OCI-LY7 (cell line): Measurements from ENCODE around the gene EPHA6. TPM values are rescaled to one million over a fixed set of nuclear protein-coding genes. Genes with fewer than 3 reads are reported as not detected.

Source experiments
- BruUV-seq: library from RNA; stranded (reverse); fragments of 400-500 nt; replicated peaks from 2 replicates; lab custom pipeline; 2021; lab: Mats Ljungman, UMichigan
- CTCF ChIA-PET: fragments of 300-600 bp; sonication (Branson Sonifier 250); formaldehyde crosslinking; loops from one replicate; lab custom pipeline; 2022; ENCODE audit warnings: antibody characterized with exemption; ENCODE audit not compliant: unreplicated experiment; lab: Charles Lee
- POLR2A ChIA-PET: fragments of 300-600 bp; sonication (Branson Sonifier 250); formaldehyde crosslinking; loops from one replicate; lab custom pipeline; 2022; ENCODE audit warnings: antibody characterized with exemption; lab: Charles Lee
- DNase-seq: peaks from one replicate; pipeline ENCODE4 v3.0.0-alpha.2; 2015; ENCODE audit warnings: low spot score
- H2AFZ ChIP-seq: fragments of 200-600 bp; sonication (generic), shearing (Covaris generic); 2 replicates; pipeline ENCODE4 v1.6.1; 2014; ENCODE audit warnings: mild to moderate bottlenecking, antibody characterized with exemption, low read length, moderate library complexity
- H3K27ac ChIP-seq: fragments of 200-600 bp; sonication (generic); 2 replicates; pipeline ENCODE4 v1.5.1; 2014; ENCODE audit warnings: mixed run types, low read depth, mild to moderate bottlenecking, moderate library complexity, low read length, inconsistent platforms; ENCODE audit not compliant: poor library complexity, severe bottlenecking
- H3K36me3 ChIP-seq: fragments of 200-600 bp; sonication (generic); 2 replicates; pipeline ENCODE4 v1.6.1; 2014; ENCODE audit warnings: mild to moderate bottlenecking, antibody characterized with exemption, low read length, moderate library complexity, mixed read lengths; ENCODE audit not compliant: insufficient read depth
- H3K4me1 ChIP-seq: fragments of 200-600 bp; sonication (generic); 2 replicates; pipeline ENCODE4 v1.5.1; 2014; ENCODE audit warnings: mild to moderate bottlenecking, low read length; ENCODE audit not compliant: insufficient read depth, poor library complexity, severe bottlenecking
- H3K4me2 ChIP-seq: fragments of 200-600 bp; sonication (generic); 2 replicates; pipeline ENCODE4 v1.6.1; 2014; ENCODE audit warnings: mild to moderate bottlenecking, low read length
- H3K4me3 ChIP-seq: fragments of 200-600 bp; sonication (generic); 2 replicates; pipeline ENCODE4 v1.5.1; 2014; ENCODE audit warnings: mild to moderate bottlenecking, low read depth, low read length; ENCODE audit not compliant: poor library complexity, severe bottlenecking
- H3K79me2 ChIP-seq: fragments of 200-600 bp; sonication (generic); 2 replicates; pipeline ENCODE4 v1.6.1; 2016; ENCODE audit warnings: low read depth, mild to moderate bottlenecking, low read length, moderate library complexity, mixed read lengths; ENCODE audit not compliant: insufficient read depth
- H3K9me2 ChIP-seq: fragments of 200-600 bp; sonication (generic); 2 replicates; pipeline ENCODE4 v1.6.1; 2016; ENCODE audit warnings: mild to moderate bottlenecking, low read length, mixed read lengths; ENCODE audit not compliant: insufficient read depth
- H3K9me3 ChIP-seq: fragments of 200-600 bp; sonication (generic); 2 replicates; pipeline ENCODE4 v1.6.1; 2014; ENCODE audit warnings: mild to moderate bottlenecking, mixed run types, low read length, mixed read lengths
- H4K20me1 ChIP-seq: fragments of 200-600 bp; sonication (generic); 2 replicates; pipeline ENCODE4 v1.6.1; 2014; ENCODE audit warnings: mild to moderate bottlenecking, antibody characterized with exemption, low read length, moderate library complexity, mixed read lengths; ENCODE audit not compliant: insufficient read depth
- CTCF ChIP-seq: fragments of 200-600 bp; sonication (generic); conservative IDR thresholded peaks from 2 replicates; pipeline ENCODE4 v1.5.1; 2014; ENCODE audit warnings: mild to moderate bottlenecking, antibody characterized with exemption, low read length, moderate library complexity, mixed read lengths
- EZH2phosphoT487 ChIP-seq: fragments of 200-600 bp; sonication (generic); IDR thresholded peaks from 2 replicates; pipeline ENCODE4 v1.6.1; 2018; ENCODE audit warnings: low read depth, borderline replicate concordance, mild to moderate bottlenecking, mixed run types, antibody characterized with exemption, low read length, moderate library complexity, mixed read lengths
- intact Hi-C: fragments of 100-400 bp; cut with micrococcal nuclease; formaldehyde crosslinking; loops from one replicate; pipeline ENCODE4 v1.10.0; 2022; ENCODE audit not compliant: unreplicated experiment
- total RNA-seq, 2 experiments: library from RNA; depleted of rRNA in 1 of 2; stranded (reverse); fragments of >200 nt in 1 of 2; shearing (Covaris generic) in 1 of 2; gene quantifications; 2 replicates each; pipeline ENCODE4 v1.2.3, GENCODE V29; 2014 to 2022

Gene EPHA6
- total RNA-seq, 2 experiments from 2014 or later = not detected

- BruUV-seq = no TSS peak
- H3K9me3 ChIP-seq = no peaks in the 10 kb centered on the region
- no peak overlapping the region for H2AFZ ChIP-seq
- no peaks in the 10 kb centered on the region for H3K79me2 ChIP-seq
- H4K20me1 ChIP-seq = no peaks in the 10 kb centered on the region
- H3K4me2 ChIP-seq = no peak overlapping the region
- DNase-seq = no peak
- H3K4me1 ChIP-seq = no peaks in the 10 kb centered on the region
- TF ChIP-seq CTCF (no peak), EZH2phosphoT487 (no peak)
- H3K36me3 ChIP-seq = no peaks in the 10 kb centered on the region
- POLR2A ChIA-PET = interaction anchor here (0.9 kb wide), 1 partner anchor 47 kb away, joined by 3 read pairs; no protein-coding TSS in a partner anchor
- intact Hi-C loops = no loop called here
- CTCF ChIA-PET = no interaction called here
- no peaks in the 10 kb centered on the region; the same call in 1 of the 2 replicates for H3K9me2 ChIP-seq
- no peak overlapping the region for H3K4me3 ChIP-seq
- no peak overlapping the region for H3K27ac ChIP-seq
These were observed 822.1 kb downstream of the EPHA6 start for GRCh38 chr3:97636465-97636864.

- Histone ChIP-seq H3K79me2 (no peaks in the 10 kb centered on the region), H3K4me3 (no peak overlapping the region), H4K20me1 (no peaks in the 10 kb centered on the region), H3K4me1 (no peaks in the 10 kb centered on the region), H3K9me3 (no peaks in the 10 kb centered on the region), H3K9me2 (no peaks in the 10 kb centered on the region), H3K27ac (no peak overlapping the region), H2AFZ (no peak overlapping the region), H3K4me2 (no peak overlapping the region), H3K36me3 (no peaks in the 10 kb centered on the region)
- no peak for TF ChIP-seq CTCF
- no peak for TF ChIP-seq EZH2phosphoT487
- DNase-seq = no peak
- no TSS peak for BruUV-seq
- CTCF ChIA-PET = no interaction called here
- intact Hi-C loops = no loop called here
- POLR2A ChIA-PET = no interaction called here
These were observed 832.5 kb downstream of the EPHA6 start for GRCh38 chr3:97646932-97647331.

- Histone ChIP-seq H3K4me3 (no peak overlapping the region), H3K27ac (no peak overlapping the region), H3K4me2 (no peak overlapping the region), H3K4me1 (no peaks in the 10 kb centered on the region), H3K9me3 (no peaks in the 10 kb centered on the region), H2AFZ (no peak overlapping the region), H3K36me3 (no peaks in the 10 kb centered on the region), H3K79me2 (no peaks in the 10 kb centered on the region), H3K9me2 (no peaks in the 10 kb centered on the region), H4K20me1 (no peaks in the 10 kb centered on the region)
- DNase-seq = no peak
- TF ChIP-seq CTCF = no peak
- no peak for TF ChIP-seq EZH2phosphoT487
- ChIA-PET POLR2A (no interaction called here), CTCF (no interaction called here)
- no TSS peak for BruUV-seq
- intact Hi-C loops = no loop called here
These were observed 833.1 kb downstream of the EPHA6 start for GRCh38 chr3:97647441-97647982.
